Neural cell (in vitro differentiated cells): ENCODE data around the gene UGGT2.

Experiments
- CTCF ChIP-seq: fragments of 450-650 bp; IDR thresholded peaks from 2 replicates; pipeline ENCODE4 v1.5.1; 2014; ENCODE audit warnings: antibody characterized with exemption, mild to moderate bottlenecking, moderate library complexity; ENCODE audit not compliant: poor library complexity, severe bottlenecking
- EP300 ChIP-seq: fragments of 450-650 bp; conservative IDR thresholded peaks from 2 replicates; pipeline ENCODE4 v1.6.1; 2014; ENCODE audit warnings: antibody characterized with exemption, mild to moderate bottlenecking, moderate library complexity; ENCODE audit not compliant: poor library complexity, severe bottlenecking

GRCh38 chr13:95970878-95971277 is 82.3 kb downstream of the UGGT2 start:
- TF ChIP-seq CTCF (no peak), EP300 (no peak)
